Lower leg skin (tissue), 4 donors: Measurements from ENCODE around the gene FGF2. TPM values are rescaled to one million over a fixed set of nuclear protein-coding genes. Genes with fewer than 3 reads are reported as not detected.
"Not testable (repeated sequence)": the region's sequence is repeated elsewhere in the genome, so short reads cannot be mapped to it uniquely, and the experiment has no call there.

Source experiments
- DNase-seq, 2 donors: peaks; one replicate each; pipeline ENCODE4 v3.0.0-alpha.2; 2019; ENCODE audit warnings: low spot score in 2 of 2
- H3K4me3 ChIP-seq: fragments of 200-600 bp; sonication (generic); 2 replicates; pipeline ENCODE4 v1.5.1; 2017; ENCODE audit warnings: mild to moderate bottlenecking, low read depth; ENCODE audit not compliant: poor library complexity, severe bottlenecking
- CTCF ChIP-seq, 3 donors: fragments of 450-650 bp; IDR thresholded peaks; one replicate each; pipeline ENCODE4 v1.5.1; 2016; ENCODE audit warnings: antibody characterized with exemption in 3 of 3, mild to moderate bottlenecking in 3 of 3, moderate library complexity in 2 of 3
- POLR2A ChIP-seq, 2 donors: fragments of 450-650 bp; IDR thresholded peaks; one replicate each; pipeline ENCODE4 v1.6.1; 2016 to 2017; ENCODE audit warnings: antibody characterized with exemption in 2 of 2, mild to moderate bottlenecking in 1 of 2, moderate library complexity in 1 of 2
- WGBS, 2 donors: methylation state at CpG; one replicate each; pipeline ENCODE4 v1.1.5; 2018; 5-methylcytosine and 5-hydroxymethylcytosine counted together
- intact Hi-C: fragments of 100-400 bp; cut with DNase I; formaldehyde crosslinking; loops from one replicate; pipeline ENCODE4 v1.15.0; 2023; ENCODE audit warnings: low total_unique reads
- total RNA-seq, 4 donors: library from RNA; depleted of rRNA; stranded (reverse); fragments of >200 nt; gene quantifications; one replicate each; pipeline ENCODE4 v1.1.0, GENCODE V29; 2016

Gene FGF2
- total RNA-seq, 4 donors from 2014 or later: 4.8 to 6.1 (median 5.0) TPM

DNA sequence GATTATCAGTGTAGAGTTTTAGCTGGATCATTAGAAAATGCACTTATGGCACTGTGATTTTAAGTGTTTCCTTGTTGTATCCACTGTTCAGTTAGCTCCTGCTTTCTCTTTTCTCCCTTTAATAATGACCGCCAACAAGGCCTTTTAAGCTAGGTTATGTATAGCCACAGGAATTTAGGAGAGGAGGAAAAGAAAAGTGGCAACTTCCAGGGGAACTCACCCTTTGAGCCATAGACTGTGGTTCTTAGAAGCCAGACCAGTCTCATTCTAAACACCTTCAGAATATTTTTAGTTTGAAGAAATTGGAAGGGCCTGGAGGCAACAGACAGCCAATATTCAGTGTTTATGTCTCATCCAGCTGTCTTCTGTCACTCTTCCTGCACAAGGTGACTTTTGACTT lies 6.1 kb downstream of the FGF2 start:
- TF ChIP-seq CTCF (IDR thresholded peaks at IDR 0.05): no peak
- TF ChIP-seq POLR2A (IDR thresholded peaks at IDR 0.05): no peak
- WGBS, 2 donors: 86% methylated on average over 1 of the region's 1 CpG
- H3K4me3 ChIP-seq: no peak overlapping the region
- intact Hi-C loops: no loop called here
- DNase-seq: no peak

DNA sequence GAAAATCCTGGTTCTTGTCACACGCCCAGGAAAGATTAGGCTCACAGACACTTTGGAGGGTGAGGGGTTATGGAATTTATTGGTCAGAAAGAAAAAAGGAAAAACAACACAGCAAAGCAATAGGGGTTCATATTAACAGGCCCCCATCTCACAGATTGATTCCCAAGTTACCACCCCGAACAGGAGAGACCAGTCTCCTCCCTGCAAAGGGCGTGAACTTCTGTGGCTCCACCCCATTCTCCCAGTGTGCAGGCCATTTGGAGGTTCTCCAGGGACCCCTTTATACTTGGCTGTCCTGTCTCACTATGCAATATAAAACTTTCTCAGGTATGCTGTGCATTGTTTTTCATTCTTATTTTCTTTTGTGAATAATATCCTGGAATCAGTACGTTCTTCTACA lies 7.4 kb downstream of the FGF2 start:
- intact Hi-C loops: no loop called here
- DNase-seq: no peak
- WGBS, 2 donors: 87 to 90% methylated on average over 4 of the region's 4 CpGs
- TF ChIP-seq POLR2A (IDR thresholded peaks at IDR 0.05) (no peak), CTCF (IDR thresholded peaks at IDR 0.05) (no peak)
- no peak overlapping the region for H3K4me3 ChIP-seq

DNA sequence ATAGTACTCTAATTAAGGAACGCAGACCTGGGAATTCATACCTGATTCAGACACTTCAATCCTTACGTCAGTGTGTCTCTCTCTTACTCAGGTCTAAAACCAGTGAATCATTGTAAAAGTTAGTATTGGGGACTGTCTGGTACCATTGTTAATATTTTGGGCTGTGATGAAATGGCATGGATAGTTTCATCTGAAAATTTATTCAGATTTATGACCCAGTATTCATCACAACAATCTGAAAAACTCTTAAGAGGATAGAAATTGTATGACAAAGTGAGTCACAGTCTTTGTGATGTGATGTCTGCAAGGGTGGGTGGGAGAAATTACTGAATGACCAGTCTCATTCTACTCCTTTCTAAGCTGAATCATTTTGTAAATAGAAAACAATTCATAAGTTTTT lies 10.3 kb downstream of the FGF2 start:
- intact Hi-C loops: no loop called here
- no peak overlapping the region for H3K4me3 ChIP-seq
- 47 to 49% methylated on average over 2 of the region's 2 CpGs for WGBS, 2 donors
- TF ChIP-seq POLR2A (IDR thresholded peaks at IDR 0.05): no peak
- TF ChIP-seq CTCF (IDR thresholded peaks at IDR 0.05): no peak
- no peak for DNase-seq

DNA sequence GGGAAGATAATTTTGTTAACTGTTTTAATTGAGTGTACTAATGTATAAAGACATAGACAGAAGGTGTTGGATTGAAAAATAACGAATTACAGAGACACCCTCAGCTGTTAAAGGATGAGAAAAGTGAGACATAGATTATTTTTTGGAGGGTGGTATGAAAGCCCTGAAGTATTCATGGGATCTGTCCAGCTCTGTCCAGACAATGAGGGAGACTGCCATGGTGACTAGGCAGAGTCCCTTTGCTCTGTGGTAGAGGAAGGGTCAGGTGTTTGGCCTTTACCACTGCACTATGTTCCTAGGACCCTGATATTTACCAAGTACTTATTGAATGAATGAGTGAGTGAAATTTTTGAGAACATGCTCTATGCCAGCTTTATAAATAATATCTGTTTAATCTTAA lies 11.4 kb downstream of the FGF2 start:
- WGBS, 2 donors: 83 to 86% methylated on average over 1 of the region's 1 CpG
- intact Hi-C loops: no loop called here
- no peak for TF ChIP-seq CTCF (IDR thresholded peaks at IDR 0.05)
- no peak for TF ChIP-seq POLR2A (IDR thresholded peaks at IDR 0.05)
- DNase-seq: no peak
- H3K4me3 ChIP-seq: no peak overlapping the region

- H3K4me3 ChIP-seq: no peak overlapping the region
- TF ChIP-seq CTCF (IDR thresholded peaks at IDR 0.05) (no peak), POLR2A (IDR thresholded peaks at IDR 0.05) (no peak)
- 71 to 86% methylated on average over 1 of the region's 1 CpG for WGBS, 2 donors
- no peak for DNase-seq
- intact Hi-C loops: no loop called here
These were observed 15.8 kb downstream of the FGF2 start for GRCh38 chr4:122842392-122842791.

- intact Hi-C loops: no loop called here
- DNase-seq: peak in 1 of 2 donors; percentile 21
- 34 to 35% methylated on average over 4 of the region's 4 CpGs for WGBS, 2 donors
- TF ChIP-seq POLR2A (IDR thresholded peaks at IDR 0.05): no peak
- no peak for TF ChIP-seq CTCF (IDR thresholded peaks at IDR 0.05)
- no peak overlapping the region for H3K4me3 ChIP-seq
These were observed 16.4 kb downstream of the FGF2 start for GRCh38 chr4:122842984-122843531.

DNA sequence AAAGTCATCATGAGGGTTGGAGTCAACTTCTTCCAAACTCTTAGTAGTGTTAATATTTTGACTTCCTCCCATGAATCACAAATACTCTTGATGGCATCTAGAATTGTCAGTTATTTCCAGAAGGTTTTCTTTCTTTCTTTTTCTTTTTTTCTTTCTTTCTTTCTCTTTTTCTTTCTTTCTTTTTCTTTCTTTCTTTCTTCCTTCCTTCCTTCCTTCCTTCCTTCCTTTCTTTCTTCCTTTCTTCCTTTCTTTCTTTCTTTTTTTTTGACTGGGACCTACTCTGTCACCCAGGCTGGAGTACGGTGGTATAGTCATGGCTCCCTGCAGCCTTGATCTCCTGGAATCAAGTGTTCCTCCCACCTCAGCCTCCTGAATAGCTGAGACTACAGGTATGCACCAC lies 17.8 kb downstream of the FGF2 start:
- DNase-seq, H3K4me3 ChIP-seq, intact Hi-C loops: not testable (repeated sequence)
- WGBS, 2 donors: 94 to 100% methylated on average over 1 of the region's 1 CpG
